ENCODE results near the gene B3GALT2. TPM values are rescaled to one million over a fixed set of nuclear protein-coding genes. Genes with fewer than 3 reads are reported as not detected.
A peak's percentile ranks its signal among the peaks of the same experiment; 100 is the strongest.
"Not testable (repeated sequence)": the region's sequence is repeated elsewhere in the genome, so short reads cannot be mapped to it uniquely, and the experiment has no call there.

The B3GALT2 gene
- 5.7 and 8.0 TPM in 2 replicates for polyA plus RNA-seq (2011; rRNA removed)
- 2.4 and 6.5 TPM in 2 replicates for polyA minus RNA-seq (2011; rRNA and poly(A)+ RNA removed)

GRCh38 chr1:193185901-193186731, at the start of gene B3GALT2:
TSS of gene B3GALT2 (minus strand) at chr1:193186613. CDS start at chr1:193181562, 5,051 bp downstream.
- POLR2A ChIA-PET, result interaction anchor here (1.5 kb wide), 1 partner anchor 149 kb away, joined by 4 read pairs; no protein-coding TSS in a partner anchor
- peak within 1 kb of the TSS; percentile 47 for H3K27ac ChIP-seq (ENCODE audit: low read depth, low read length)
- no peak for TF ChIP-seq CTCF (IDR thresholded peaks at IDR 0.05; ENCODE audit: low read depth, low read length)
- H3K9me3 ChIP-seq (ENCODE audit: control insufficient read depth, insufficient read depth, low read length), result no peaks in the 10 kb centered on the region
- peak within 1 kb of the TSS; percentile 58 for H3K4me3 ChIP-seq (ENCODE audit: low read depth, low read length)
- DNase-seq (ENCODE audit: low read depth, low spot score), result no peak
- no peaks in the 10 kb centered on the region for H3K27me3 ChIP-seq (ENCODE audit: control insufficient read depth, insufficient read depth, low read length)
- CTCF ChIA-PET, result interaction anchor here (0.6 to 1.3 kb wide), 4 partner anchors 8 to 709 kb away, joined by 3 to 5 read pairs (median 3); no protein-coding TSS in a partner anchor

- DNase-seq (ENCODE audit: low read depth, low spot score), result no peak
- no peaks in the 10 kb centered on the region for H3K27me3 ChIP-seq (ENCODE audit: control insufficient read depth, insufficient read depth, low read length)
- POLR2A ChIA-PET, result no interaction called here
- H3K27ac ChIP-seq (ENCODE audit: low read depth, low read length), result no peak overlapping the region
- no peak overlapping the region for H3K4me3 ChIP-seq (ENCODE audit: low read depth, low read length)
- CTCF ChIA-PET, result interaction anchor here (1.1 kb wide), 1 partner anchor 92 kb away, joined by 3 read pairs; no protein-coding TSS in a partner anchor
- TF ChIP-seq CTCF (IDR thresholded peaks at IDR 0.05; ENCODE audit: low read depth, low read length), result no peak
- no peaks in the 10 kb centered on the region for H3K9me3 ChIP-seq (ENCODE audit: control insufficient read depth, insufficient read depth, low read length)
Observed at GRCh38 chr1:193234530-193234929, 48.1 kb upstream of the B3GALT2 start.

- CTCF ChIA-PET; H3K27me3 ChIP-seq (ENCODE audit: control insufficient read depth, insufficient read depth, low read length); H3K27ac ChIP-seq (ENCODE audit: low read depth, low read length); POLR2A ChIA-PET; H3K9me3 ChIP-seq (ENCODE audit: control insufficient read depth, insufficient read depth, low read length); H3K4me3 ChIP-seq (ENCODE audit: low read depth, low read length); DNase-seq (ENCODE audit: low read depth, low spot score): not testable (repeated sequence)
Observed at GRCh38 chr1:193231146-193231545, 44.7 kb upstream of the B3GALT2 start.

GRCh38 chr1:193229136-193229535, 42.7 kb upstream of the B3GALT2 start:
- peak overlapping the region; percentile 34 for H3K27ac ChIP-seq (ENCODE audit: low read depth, low read length)
- CTCF ChIA-PET, result no interaction called here
- no peaks in the 10 kb centered on the region for H3K27me3 ChIP-seq (ENCODE audit: control insufficient read depth, insufficient read depth, low read length)
- H3K9me3 ChIP-seq (ENCODE audit: control insufficient read depth, insufficient read depth, low read length), result no peaks in the 10 kb centered on the region
- peak; percentile 24 for DNase-seq (ENCODE audit: low read depth, low spot score)
- POLR2A ChIA-PET, result no interaction called here
- H3K4me3 ChIP-seq (ENCODE audit: low read depth, low read length), result no peak overlapping the region
- no peak for TF ChIP-seq CTCF (IDR thresholded peaks at IDR 0.05; ENCODE audit: low read depth, low read length)

- no peak for TF ChIP-seq CTCF (IDR thresholded peaks at IDR 0.05; ENCODE audit: low read depth, low read length)
- DNase-seq (ENCODE audit: low read depth, low spot score), result no peak
- Histone ChIP-seq H3K9me3 (ENCODE audit: control insufficient read depth, insufficient read depth, low read length) (no peaks in the 10 kb centered on the region), H3K27me3 (ENCODE audit: control insufficient read depth, insufficient read depth, low read length) (no peaks in the 10 kb centered on the region), H3K4me3 (ENCODE audit: low read depth, low read length) (no peak overlapping the region), H3K27ac (ENCODE audit: low read depth, low read length) (no peak overlapping the region)
- ChIA-PET POLR2A (no interaction called here), CTCF (no interaction called here)
Observed at GRCh38 chr1:193222056-193222615, 35.7 kb upstream of the B3GALT2 start.

Data from AG04450 (cell line).